ENCODE data around the gene PCGF1. TPM values are rescaled to one million over a fixed set of nuclear protein-coding genes. Genes with fewer than 3 reads are reported as not detected.

Gene PCGF1
- total and polyA plus RNA-seq, 9 of the 15 experiments (the other 6 are each of a cell fraction or from before 2014, with no cell fraction given) = 20.3 to 45.7 (median 29.3) TPM

GRCh38 chr2:74472086-74472944 is 35.2 kb downstream of the PCGF1 start, which contains the start of gene MRPL53 (continued):
- TF ChIP-seq CEBPZ (IDR thresholded peaks at IDR 0.05; ENCODE audit: borderline replicate concordance, low read depth, low read length) (no peak), RHOXF2B (CRISPR knock-in tag; conservative IDR thresholded peaks at IDR 0.05) (peak; percentile 77), ZFX (CRISPR knock-in tag; IDR thresholded peaks at IDR 0.05) (peak; percentile 91), KLF10 (CRISPR knock-in tag; IDR thresholded peaks at IDR 0.05) (no peak), GTF2E2 (tag; IDR thresholded peaks at IDR 0.05) (peak; percentile 90), NR4A1 (CRISPR knock-in tag; IDR thresholded peaks at IDR 0.05) (0 out of 2 replicates have a peak, but pooled peaks have one; percentile 34), NR4A1 (tag; IDR thresholded peaks at IDR 0.05) (peak; percentile 83), MBD1 (CRISPR knock-in tag; IDR thresholded peaks at IDR 0.05) (no peak), TCF7 (IDR thresholded peaks at IDR 0.05; ENCODE audit: borderline replicate concordance) (no peak), CBX8 (IDR thresholded peaks at IDR 0.05; ENCODE audit: borderline replicate concordance, extremely low read depth, low read depth, low read length, poor library complexity, severe bottlenecking) (no peak), NEUROD1 (IDR thresholded peaks at IDR 0.05; ENCODE audit: borderline replicate concordance, low read depth, low read length, partially characterized antibody) (peak; percentile 48), ZNF76 (CRISPR knock-in tag; IDR thresholded peaks at IDR 0.05; ENCODE audit: borderline replicate concordance) (no peak), PHB2 (IDR thresholded peaks at IDR 0.05; ENCODE audit: low read depth) (no peak), ZNF3 (CRISPR knock-in tag; IDR thresholded peaks at IDR 0.05) (no peak), ZKSCAN1 (IDR thresholded peaks at IDR 0.05; ENCODE audit: low read depth, low read length) (0 out of 2 replicates have a peak, but pooled peaks have one; percentile 30), ZBTB2 (IDR thresholded peaks at IDR 0.05) (no peak), SOX6 (IDR thresholded peaks at IDR 0.05) (no peak), KAT2B (IDR thresholded peaks at IDR 0.05; ENCODE audit: low read depth, low read length) (no peak), NFRKB (IDR thresholded peaks at IDR 0.05; ENCODE audit: low read depth) (peak; percentile 96), MAFG (tag; conservative IDR thresholded peaks at IDR 0.05) (no peak), ZNF785 (CRISPR knock-in tag; IDR thresholded peaks at IDR 0.05) (no peak)

All from K562 (cell line).